ENCODE data around the gene CSNK2A3.

DNA sequence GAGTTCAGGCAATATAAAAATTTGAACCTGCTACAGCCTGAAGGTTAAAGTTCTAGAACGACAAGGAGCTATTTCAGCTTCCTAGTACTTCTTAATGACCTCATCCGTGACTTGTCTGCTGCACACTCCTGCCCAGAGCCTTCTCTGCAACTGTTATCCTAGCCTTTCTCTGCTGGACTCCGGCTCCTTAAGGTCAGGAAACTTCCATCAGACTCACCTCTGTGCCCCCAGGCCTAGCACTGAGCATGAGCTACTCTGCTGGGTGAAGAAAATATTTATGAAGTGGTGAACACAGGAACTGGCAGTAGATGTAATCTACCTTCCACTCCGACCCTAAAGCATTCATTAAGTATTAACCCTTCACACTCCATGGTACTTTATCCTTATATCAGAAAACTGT is 18.4 kb downstream of the CSNK2A3 start:
- TF ChIP-seq, protein P1, sequence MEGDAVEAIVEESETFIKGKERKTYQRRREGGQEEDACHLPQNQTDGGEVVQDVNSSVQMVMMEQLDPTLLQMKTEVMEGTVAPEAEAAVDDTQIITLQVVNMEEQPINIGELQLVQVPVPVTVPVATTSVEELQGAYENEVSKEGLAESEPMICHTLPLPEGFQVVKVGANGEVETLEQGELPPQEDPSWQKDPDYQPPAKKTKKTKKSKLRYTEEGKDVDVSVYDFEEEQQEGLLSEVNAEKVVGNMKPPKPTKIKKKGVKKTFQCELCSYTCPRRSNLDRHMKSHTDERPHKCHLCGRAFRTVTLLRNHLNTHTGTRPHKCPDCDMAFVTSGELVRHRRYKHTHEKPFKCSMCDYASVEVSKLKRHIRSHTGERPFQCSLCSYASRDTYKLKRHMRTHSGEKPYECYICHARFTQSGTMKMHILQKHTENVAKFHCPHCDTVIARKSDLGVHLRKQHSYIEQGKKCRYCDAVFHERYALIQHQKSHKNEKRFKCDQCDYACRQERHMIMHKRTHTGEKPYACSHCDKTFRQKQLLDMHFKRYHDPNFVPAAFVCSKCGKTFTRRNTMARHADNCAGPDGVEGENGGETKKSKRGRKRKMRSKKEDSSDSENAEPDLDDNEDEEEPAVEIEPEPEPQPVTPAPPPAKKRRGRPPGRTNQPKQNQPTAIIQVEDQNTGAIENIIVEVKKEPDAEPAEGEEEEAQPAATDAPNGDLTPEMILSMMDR (conservative IDR thresholded peaks at IDR 0.05 in 1 of 2, IDR thresholded peaks at IDR 0.05 in 1 of 2; ENCODE audit: low read depth in 1 of 2, low read length in 2 of 2), result no peak
- no peak for TF ChIP-seq EZH2 (IDR thresholded peaks at IDR 0.05; ENCODE audit: low read length, missing control alignments)

Measured in fibroblast of lung (primary cell).